ENCODE results near the gene DOCK4.

DNA sequence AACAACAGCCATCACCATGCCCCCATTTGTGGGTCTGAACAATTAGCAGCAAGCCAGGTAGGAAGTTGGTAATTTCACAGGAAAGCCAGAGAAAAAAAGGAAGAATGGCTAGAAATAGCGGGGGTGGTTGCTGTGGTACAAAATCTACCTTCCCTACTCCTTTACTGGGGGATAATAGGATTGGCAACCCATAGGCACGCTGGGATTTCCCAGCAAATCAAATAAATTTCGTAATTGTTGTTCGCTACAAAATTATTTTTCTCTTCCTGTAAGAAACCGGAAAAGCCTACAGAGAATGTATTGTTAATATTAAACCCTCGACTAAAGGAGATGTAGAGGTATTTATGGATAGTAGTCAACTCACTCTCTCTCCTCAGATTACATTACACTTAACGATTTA, 123.9 kb downstream of the DOCK4 start:
- TF ChIP-seq, protein P1, sequence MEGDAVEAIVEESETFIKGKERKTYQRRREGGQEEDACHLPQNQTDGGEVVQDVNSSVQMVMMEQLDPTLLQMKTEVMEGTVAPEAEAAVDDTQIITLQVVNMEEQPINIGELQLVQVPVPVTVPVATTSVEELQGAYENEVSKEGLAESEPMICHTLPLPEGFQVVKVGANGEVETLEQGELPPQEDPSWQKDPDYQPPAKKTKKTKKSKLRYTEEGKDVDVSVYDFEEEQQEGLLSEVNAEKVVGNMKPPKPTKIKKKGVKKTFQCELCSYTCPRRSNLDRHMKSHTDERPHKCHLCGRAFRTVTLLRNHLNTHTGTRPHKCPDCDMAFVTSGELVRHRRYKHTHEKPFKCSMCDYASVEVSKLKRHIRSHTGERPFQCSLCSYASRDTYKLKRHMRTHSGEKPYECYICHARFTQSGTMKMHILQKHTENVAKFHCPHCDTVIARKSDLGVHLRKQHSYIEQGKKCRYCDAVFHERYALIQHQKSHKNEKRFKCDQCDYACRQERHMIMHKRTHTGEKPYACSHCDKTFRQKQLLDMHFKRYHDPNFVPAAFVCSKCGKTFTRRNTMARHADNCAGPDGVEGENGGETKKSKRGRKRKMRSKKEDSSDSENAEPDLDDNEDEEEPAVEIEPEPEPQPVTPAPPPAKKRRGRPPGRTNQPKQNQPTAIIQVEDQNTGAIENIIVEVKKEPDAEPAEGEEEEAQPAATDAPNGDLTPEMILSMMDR (conservative IDR thresholded peaks at IDR 0.05 in 1 of 2, IDR thresholded peaks at IDR 0.05 in 1 of 2; ENCODE audit: extremely low read depth in 1 of 2, insufficient read depth in 1 of 2, low read depth in 1 of 2, low read length in 2 of 2), result no peak
- no peak for TF ChIP-seq EZH2 (IDR thresholded peaks at IDR 0.05; ENCODE audit: borderline replicate concordance, low read length)

Measured in mammary epithelial cell (primary cell).